HG03565 (cell line): ENCODE data around the gene C2orf74.
"Not testable (repeated sequence)": the region's sequence is repeated elsewhere in the genome, so short reads cannot be mapped to it uniquely, and the experiment has no call there.

ENCODE experiments used
- ATAC-seq: cut with Tn5 transposase; IDR thresholded peaks from one replicate; pipeline ENCODE4 v1.9.1; 2021; ENCODE audit warnings: mild to moderate bottlenecking, moderate library complexity; ENCODE audit not compliant: unreplicated experiment

C2orf74 gene

GRCh38 chr2:61161888-61162287 is at the start of gene C2orf74:
Gene C2orf74 (plus strand): TSS chr2:61162188. CDS start chr2:61162515, 327 bp downstream.
- no peak for ATAC-seq

DNA sequence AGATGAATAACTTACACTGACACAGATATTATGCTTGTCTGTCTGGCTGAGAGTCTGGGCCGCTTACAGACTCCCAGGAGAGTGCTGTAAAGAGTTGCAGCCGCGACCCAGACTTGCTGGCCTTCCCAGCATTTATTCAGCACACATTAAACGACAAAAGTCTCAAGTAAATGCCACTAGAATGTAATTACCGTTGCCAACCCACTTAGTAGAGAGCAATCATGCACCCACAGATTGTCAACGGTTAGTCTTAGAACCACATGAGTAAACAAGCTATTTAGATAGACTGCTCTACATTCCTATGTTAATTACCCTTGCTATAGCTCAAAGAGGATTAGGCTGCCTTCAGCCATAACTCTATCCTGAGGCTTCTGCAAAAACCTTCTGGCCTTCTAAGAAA is 47.8 kb upstream of the C2orf74 start:
- ATAC-seq, result no peak

DNA sequence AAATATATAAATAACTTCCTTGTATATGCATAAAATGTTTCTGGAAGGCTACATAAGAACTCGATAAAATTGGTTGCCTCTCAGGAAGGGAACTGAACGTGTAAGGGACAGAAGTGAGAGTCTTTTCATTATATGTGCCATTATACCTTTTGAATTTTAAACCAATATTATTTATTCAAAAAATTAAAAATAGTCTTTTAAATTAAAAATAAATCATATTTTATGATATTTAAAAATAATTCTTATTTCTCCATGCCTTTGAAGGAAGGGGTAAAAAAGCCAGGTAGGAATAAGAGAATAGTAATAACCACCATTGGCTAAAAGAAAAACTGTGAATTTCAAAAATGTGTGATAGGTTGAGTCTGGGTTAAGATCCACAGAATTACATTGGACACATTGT is 45.7 kb upstream of the C2orf74 start:
- no peak for ATAC-seq

DNA sequence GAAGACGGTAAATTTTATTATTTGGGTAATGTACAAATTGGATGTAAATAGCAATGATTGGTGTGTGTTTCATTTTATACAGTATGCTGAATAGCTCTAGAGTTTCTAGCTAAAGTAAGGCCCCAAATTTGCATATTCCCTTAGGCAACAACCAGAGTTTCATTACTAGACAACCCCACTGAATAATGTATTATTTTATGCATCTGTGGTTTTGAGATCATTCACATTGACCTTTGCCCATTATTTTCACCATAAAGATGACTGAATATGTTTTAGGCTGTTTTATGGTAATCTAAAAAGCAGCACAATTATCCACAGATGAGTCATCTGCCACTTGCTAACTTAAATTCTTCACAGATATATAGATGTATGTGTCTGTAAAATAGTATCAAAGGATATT is 44.5 kb upstream of the C2orf74 start:
- ATAC-seq, result no peak

DNA sequence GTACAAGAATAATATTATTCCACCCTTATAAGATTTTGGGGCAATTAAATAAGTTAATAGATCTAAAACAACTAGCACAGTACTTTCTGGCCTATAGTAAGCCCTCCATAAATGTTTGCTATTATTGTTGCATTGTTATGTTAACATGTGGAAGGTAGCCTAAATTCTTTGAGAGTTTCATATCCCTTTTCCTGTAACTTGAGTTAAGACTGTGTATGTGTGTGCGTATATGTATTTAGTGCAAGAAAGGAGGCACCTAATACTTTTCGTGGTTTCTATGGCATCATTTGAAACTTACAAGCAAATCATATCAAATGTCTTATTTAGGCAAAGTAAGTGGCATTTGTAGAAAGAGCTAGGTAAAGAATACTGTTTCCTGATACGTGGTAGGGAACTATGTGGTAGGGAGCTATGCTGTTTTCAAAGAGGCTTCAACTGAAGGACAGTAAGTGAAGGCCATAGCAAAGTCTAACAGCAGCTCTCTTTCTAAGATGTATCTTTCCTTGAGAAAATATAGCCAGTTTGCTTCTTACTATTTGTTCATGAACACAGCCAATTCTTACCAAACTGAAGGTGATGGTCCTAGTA is 36.8 kb upstream of the C2orf74 start:
- no peak for ATAC-seq

DNA sequence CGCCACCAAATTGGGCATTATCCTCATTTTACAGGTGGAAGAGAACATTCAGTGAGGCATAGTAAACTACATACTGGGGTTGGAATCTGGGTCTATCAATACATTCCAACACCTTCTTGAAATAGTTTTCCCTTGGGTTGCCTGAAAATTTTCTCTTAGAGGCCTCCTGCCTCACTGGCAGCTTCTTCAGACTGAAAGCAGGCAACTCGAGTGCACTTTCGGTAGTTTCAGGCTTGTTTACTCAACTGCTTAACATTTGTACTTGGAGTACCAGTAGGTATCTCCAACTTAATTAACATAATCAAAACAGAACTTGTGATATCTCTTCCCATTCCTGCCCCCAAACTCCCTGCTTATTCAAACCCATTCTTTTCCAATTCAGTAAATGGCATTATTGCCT is 36.2 kb upstream of the C2orf74 start:
- no peak for ATAC-seq

DNA sequence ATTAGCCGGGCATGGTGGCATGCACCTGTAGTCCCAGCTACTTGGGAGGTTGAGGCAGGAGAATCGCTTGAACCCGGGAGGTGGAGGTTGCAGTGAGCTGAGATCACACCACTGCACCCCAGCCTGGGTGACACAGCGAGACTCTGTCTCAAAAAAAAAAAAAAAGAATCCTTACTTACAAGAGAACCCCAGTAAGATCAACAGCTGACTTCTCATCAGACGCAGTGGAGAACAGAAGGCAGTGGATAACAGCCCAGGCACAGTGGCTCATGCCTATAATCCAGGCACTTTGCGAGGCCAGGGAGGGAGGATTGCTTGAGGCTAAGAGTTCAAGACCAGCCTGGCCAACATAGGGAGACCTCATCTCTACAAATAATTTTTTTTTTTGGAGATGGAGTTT is 33.9 kb upstream of the C2orf74 start:
- ATAC-seq, result not testable (repeated sequence)

DNA sequence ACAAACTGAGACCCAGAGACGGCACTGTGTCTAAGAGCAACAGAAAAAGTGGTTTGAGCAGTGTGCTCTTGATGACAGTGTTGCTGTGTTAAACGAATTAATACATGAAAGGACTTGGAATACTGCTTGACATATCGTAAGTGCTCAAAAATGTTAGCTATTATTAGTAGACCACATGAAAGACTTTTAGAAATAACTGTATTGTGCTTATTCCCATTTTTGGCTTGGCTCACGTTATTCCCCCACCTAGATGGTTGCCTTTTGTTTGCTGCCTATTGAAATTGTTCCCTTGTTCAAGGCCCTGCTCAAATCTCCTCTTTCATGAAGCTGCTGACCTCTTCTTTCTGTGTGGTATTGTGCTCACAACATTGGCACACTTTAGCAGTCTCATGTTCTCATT is 27.8 kb upstream of the C2orf74 start:
- no peak for ATAC-seq

DNA sequence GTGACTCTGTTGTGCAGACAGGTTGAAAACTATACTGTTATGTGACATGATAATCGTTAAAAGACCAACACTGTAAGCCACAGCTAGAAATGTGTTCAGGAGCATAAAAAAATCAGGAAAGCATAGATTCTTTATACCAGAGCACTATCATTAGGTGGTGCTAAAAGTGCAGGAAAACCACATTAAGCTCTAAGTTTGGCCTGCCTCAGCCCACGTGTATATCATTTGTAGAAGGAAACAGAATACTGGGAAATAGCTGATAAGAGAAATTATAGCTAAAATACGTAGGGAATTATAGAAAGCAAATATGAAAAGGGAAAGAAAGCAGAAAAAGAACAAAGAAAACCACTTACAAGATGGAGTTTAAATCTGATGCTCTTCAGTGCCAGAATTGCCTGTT is 26.5 kb upstream of the C2orf74 start:
- no peak for ATAC-seq

GRCh38 chr2:61138859-61139258 is 23.1 kb upstream of the C2orf74 start:
- no peak for ATAC-seq

DNA sequence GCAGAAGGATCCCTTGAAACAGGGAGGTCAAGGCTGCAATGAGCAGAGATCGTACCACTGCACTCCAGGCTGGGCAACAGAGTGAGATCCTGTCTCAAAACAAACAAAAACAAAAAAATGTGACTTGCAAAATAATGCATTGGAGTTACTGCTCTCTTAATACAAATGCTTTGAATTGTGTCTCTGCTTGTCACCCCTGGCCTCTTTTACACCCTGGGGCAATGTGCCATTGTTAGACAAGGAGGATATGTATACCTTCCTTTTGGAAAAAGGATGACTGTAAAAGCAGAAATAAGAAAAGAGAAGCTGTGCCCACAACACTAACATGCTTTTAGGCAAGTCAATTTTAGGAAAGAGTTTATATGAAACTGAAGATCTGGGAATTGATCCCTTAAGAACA is 20.8 kb upstream of the C2orf74 start:
- no peak for ATAC-seq

- peak; percentile 97 for ATAC-seq
Observed at GRCh38 chr2:61144697-61145268, 17.2 kb upstream of the C2orf74 start.

- ATAC-seq, result no peak
Observed at GRCh38 chr2:61145990-61146389, 16.0 kb upstream of the C2orf74 start.

DNA sequence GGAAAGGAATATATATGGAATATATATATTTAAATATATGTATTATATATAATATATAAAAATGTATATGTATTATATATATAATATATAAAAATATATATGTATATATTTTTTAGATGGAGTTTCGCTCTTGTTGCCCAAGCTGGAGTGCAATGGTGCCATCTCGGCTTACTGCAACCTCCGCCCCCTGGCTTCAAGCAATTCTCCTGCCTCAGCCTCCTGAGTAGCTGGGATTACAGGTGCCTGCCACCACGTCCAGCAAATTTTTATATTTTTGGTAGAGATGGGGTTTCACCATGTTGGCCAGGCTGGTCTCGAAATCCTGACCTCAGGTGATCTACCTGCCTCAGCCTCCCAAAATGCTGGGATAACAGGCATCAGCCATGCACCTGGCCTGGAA is 13.9 kb upstream of the C2orf74 start:
- ATAC-seq, result not testable (repeated sequence)

DNA sequence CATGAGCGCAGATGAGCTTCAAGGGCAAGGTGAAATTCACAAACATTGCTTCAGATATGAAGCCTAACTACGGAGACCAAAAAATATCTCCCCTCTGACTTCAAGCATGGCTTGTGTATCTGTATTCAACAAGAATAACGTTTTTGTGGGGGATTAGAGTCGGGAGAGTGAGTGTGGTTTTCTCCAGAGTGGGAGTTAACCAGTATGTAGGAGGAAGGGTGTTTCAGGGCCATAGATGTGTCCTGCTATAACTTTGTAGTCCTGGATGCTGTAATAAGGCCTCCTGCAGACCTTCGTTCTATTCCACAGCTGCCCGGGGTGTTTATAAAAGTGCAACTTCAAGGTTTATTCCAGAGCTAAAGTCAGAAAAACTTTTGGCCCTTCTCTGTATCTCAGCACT is 12.9 kb upstream of the C2orf74 start:
- no peak for ATAC-seq

DNA sequence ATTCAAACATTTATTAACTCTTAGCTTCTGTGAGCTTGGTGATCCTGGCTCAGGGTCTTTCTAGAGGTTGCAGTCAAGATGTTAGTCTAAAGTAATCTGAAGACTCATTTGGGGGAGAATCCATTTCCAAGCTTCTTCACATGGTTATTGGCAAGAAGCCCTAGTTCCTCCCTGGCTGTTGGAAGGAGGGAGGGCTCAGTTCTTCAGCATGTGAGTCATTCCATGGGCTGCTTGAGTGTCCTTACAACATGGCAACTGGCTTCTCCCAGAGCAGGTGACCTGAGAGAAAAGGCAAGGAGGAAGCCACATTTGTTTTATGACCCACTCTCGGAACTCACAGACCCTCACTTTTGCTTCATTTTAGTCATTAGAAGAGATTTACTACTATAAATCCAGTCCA is 10.6 kb upstream of the C2orf74 start:
- no peak for ATAC-seq

- no peak for ATAC-seq
Observed at GRCh38 chr2:61157371-61158003, 4.5 kb upstream of the C2orf74 start.

GRCh38 chr2:61158356-61158955 is 3.5 kb upstream of the C2orf74 start:
- no peak for ATAC-seq

GRCh38 chr2:61162721-61163120 is 733 bp downstream of the C2orf74 start:
- no peak for ATAC-seq

GRCh38 chr2:61165082-61165481 is 3.1 kb downstream of the C2orf74 start:
- not testable (repeated sequence) for ATAC-seq

DNA sequence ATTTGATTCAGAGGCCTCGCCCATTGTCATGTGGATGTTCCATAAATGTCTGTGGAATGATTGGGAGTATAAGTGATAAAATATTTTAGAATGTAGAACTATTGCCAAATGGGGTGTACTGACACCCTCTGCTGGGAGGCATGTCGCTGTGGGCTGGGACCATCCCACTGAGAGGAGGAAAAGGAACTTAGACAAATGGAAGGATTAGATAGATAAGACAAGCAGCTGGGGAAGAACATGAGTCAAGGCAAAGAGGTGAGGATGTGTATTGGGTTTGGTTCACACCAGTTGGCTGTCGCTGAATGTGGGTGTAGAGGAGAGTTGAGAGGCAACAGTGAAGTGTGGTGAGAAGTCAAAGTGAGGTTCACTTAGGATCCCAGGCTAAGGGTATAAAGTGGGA is 4.0 kb downstream of the C2orf74 start:
- no peak for ATAC-seq

- ATAC-seq, result no peak
Observed at GRCh38 chr2:61167579-61167978, 5.6 kb downstream of the C2orf74 start.
